Hematopoietic multipotent progenitor cell treated with erythropoietin and hydrocortisone succinate and interleukin-3 and kit ligand, for 8 days (in vitro differentiated cells): ENCODE measurements around the gene CD38.
A peak's percentile ranks its signal among the peaks of the same experiment; 100 is the strongest.
"Not testable (repeated sequence)": the region's sequence is repeated elsewhere in the genome, so short reads cannot be mapped to it uniquely, and the experiment has no call there.

ENCODE experiments used
- DNase-seq: peaks from one replicate; pipeline ENCODE4 v3.0.0-alpha.2; 2015

Gene CD38

GRCh38 chr4:15778289-15779241, at the start of gene CD38:
Gene CD38, plus strand, starts transcription at chr4:15778328. Its CDS starts 87 bp downstream, at chr4:15778415.
- DNase-seq = peak; percentile 34

DNA sequence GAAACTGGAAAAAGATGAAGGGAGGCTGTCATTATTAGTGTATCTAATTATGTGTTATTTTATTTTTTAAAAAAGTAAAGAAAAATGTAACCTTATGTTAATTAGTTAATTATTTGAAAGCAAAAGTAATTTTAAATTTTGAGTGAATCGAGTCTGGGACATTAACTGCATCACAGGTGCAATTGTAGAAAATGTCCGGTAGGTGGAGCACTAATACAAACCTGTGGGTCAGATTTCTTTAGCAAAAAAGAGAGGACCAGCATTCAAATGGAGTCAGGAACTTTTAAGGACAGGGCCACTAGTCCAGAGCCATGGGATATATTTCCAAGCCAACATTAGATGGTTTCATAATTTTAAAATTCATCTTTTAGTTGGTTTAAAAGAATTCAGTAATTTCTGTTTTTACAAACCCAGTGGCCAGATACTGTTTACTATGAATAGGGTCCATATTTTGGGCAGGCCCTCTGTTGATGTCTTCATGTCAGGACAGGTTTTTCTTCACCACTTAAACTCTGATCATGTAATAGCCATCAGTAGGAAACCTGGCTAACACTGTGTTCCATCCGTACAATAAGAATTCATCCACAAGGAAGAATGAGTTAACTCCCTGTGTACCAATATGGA, 48.1 kb upstream of the CD38 start:
- peak; percentile 65 for DNase-seq

- DNase-seq = not testable (repeated sequence)
These were observed 45.1 kb upstream of the CD38 start for GRCh38 chr4:15733061-15733460.

DNA sequence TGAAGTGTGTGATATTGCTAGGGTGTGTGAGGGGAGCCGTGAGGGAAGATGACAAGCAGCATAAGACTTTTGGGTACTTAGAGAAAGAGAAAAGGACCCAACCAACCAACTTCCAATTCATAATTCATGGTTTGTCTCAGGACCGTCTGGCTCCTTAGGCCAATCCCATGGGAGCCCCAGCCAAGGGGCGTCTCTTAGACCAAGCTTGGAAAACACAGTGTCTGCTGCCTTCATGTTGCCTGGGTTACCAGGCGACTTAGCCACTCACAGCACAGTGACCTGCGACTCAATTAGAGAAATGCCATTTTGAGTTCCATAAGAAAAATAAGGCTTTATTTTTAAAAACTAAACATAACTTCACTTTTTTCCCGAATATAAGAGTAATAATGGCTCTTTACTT, 42.6 kb upstream of the CD38 start:
- DNase-seq = no peak

GRCh38 chr4:15736514-15737050, 41.5 kb upstream of the CD38 start:
- DNase-seq = no peak

DNA sequence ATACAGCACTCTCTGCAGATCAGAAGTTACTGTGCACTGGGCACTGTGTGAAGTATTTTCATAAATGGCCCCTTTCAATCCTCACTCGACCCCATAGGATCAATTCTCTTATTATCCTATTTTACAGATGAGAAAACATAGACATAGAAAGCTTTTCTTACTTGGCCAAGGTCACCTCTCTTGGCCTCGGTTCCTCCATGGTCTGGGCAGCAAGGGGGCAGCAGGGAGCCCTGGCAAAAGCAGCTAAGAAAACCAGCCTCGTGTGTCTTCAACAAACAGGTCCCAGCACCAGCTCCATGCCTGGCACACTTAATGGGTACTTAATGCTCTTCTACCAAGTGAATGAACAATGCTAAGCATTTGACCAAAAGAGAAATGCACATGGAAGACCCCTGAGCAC, 40.9 kb upstream of the CD38 start:
- DNase-seq = no peak

DNA sequence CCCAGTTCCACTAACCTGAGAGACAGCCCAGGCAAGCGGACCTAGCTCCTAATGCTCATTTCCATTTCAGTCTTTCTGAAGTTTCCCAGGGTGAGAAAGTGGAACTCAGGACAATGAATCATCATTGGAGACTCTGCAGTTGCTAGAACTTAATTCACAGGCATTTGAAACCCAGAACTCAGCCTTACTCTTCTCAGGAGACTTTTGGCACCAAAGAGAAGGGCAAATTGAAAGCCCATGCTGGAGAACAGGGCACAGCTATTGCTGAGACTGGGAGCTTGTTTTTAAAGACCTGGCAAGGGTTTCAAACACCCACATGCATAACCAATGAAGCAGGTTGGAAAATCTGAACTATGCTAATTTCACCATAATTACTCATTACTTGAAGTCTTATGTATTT, 39.3 kb upstream of the CD38 start:
- no peak for DNase-seq

DNA sequence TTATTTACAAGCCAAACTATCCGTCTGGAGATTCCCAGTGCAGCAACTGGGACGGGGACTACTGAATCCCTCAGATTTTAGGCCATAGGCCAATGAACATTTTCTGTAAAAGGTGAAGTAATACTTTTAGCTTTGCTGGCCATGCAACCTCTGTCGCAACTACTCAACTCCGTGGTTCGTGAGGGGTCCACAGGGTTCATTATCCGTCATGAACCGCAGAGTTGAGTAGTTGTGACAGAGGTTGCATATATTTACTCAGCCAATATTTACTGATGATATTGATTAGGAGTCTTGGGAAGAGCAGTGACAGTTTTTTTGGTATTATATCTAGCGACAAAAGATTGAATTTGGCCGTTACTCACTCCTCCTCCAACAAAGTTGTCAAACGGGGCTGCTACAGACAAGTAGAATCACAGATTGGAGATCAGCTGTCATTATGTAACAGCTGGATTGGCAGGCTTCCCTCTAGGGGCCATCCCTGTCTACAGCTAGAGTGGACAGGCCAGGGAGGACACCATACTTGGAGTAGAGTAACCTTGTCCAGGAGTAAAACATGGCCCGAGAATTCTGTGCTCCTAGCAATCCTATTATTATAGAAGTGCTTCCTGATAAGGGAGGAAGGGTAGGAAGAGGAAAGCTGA, 37.2 kb upstream of the CD38 start:
- DNase-seq = no peak

DNA sequence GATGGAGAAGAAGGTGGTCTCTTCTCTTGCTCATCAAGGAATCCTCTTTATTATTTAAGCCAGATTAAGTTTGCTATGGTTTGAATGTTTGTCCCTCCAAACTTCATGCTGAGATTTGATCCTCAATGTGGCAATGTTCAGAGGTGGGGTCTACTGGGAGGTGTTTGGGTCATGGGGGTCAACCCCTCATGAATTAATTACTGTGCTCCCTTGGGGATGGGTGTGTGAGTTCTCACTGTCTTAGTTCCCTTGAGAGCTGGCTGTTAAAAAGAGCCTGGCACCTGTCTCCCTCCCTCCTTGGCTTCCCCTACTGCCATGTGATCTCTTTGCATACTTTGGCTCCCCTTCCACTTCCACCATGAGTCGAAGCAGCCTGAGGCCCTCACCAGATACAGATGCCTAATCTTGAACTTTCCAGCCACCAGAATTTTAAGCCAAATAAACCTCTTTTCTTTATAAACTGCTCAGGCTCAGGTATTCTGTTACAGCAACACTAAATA, 36.0 kb upstream of the CD38 start:
- no peak for DNase-seq

- no peak for DNase-seq
These were observed 35.5 kb upstream of the CD38 start for GRCh38 chr4:15742637-15743036.

DNA sequence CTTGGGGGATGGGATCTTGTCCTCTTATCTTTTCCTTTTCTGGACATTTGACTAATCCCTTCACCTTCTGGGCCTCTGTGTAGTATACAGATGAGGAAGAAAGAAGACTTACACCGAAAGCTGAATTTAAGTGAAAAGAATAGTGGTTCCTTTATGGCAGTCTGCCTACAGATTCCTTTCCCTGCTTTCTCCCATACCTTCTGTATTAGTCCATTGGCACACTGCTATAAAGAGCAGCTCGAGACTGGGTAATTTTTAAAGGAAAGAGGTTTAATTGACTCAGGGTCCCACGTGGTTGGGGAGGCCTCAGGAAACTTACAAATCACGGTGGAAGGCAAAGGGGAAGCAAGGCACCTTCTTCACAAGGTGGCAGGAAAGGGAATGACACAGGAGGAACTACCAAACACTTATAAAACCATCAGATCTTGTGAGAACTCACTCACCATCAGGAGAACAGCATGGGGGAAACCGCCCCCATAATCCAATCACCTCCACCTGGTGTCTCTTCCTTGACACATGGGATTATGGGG, 34.0 kb upstream of the CD38 start:
- DNase-seq = no peak

GRCh38 chr4:15746110-15746509, 32.0 kb upstream of the CD38 start:
- no peak for DNase-seq

GRCh38 chr4:15749001-15749400, 29.1 kb upstream of the CD38 start:
- DNase-seq = no peak

- DNase-seq = no peak
These were observed 27.0 kb upstream of the CD38 start for GRCh38 chr4:15751153-15751552.

GRCh38 chr4:15753081-15753480, 25.0 kb upstream of the CD38 start:
- no peak for DNase-seq

- no peak for DNase-seq
These were observed 24.3 kb upstream of the CD38 start for GRCh38 chr4:15753786-15754185.

- DNase-seq = no peak
These were observed 23.8 kb upstream of the CD38 start for GRCh38 chr4:15754323-15754722.

DNA sequence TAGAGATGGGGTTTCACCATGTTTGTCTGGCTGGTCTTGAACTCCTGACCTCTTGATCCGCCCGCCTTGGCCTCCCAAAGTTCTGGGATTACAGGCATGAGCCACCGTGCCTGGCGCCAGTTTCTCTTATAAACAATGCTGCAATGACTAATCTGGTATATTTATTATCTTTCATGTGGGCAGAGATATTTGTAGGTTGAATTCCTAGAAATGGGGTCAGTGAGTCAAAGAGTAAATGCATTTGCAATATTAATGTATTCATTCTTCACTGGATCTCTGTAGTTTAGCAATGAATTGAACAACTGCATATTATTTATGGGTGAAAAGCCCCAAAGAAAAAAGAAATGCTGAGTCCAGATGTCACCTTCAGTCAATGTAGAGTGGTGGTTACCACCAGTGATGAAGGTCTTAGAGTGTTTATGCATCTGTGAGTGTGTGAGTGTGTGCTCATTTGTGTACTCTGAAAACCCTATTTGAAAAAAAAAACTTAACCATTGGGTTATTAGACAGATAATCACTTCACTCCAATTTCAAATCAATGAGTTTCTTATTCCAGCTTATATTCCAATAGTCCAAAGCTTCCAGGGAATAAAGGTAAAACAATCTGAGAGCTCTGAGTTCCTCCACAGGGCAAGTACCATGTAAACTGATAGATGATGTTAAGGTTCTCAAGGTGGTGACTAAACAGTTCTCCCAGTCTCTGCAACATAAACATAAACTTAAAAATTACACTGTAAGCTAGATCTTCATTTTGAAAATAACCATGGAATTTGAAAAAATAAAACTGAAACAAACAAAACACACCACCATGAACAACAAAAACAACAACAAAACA, 22.6 kb upstream of the CD38 start:
- no peak for DNase-seq

DNA sequence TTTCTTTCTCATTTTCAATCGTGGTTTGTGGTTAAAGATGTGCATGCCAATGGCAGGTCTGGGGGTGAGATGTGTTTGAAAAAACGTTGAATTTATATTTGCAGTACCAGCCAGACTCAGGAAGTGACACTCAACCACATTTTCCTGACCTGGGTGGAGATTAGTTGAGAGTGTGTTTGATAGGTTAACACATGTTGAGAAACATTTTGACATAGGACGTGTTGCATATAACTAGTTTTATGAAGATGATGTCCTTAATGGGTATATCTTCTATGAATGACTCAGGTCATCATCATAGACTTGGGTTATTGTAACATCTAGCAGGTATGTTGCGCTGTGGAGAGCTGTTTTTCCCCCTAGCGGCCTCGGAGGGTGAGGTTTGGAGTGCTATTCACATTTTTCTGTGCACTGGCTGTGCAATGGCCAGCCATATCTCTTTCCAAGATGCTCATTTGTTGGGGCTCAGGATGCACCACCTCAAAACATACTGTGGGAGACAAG, 21.7 kb upstream of the CD38 start:
- peak; percentile 66 for DNase-seq

DNA sequence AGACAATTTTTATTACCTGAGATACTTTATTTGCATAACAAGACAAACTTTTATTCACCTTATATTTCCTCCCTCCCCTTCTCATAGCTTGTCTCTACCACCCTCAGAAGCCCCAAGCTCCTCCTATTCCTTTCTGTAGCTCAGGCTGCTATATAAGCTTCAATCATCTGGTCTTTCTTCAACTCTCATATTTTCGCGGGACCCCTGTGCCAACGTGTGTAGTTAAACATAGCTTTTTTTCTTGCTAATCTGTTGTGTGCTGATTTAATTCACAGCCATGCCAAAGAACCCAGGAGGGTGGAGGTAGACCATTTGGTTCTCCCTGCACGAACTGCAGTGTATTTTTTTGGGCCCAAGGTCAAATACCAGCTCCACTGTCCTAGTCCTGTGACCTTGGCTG, 21.1 kb upstream of the CD38 start:
- no peak for DNase-seq

GRCh38 chr4:15758294-15758693, 19.8 kb upstream of the CD38 start:
- DNase-seq = no peak

GRCh38 chr4:15762460-15762859, 15.7 kb upstream of the CD38 start:
- DNase-seq = not testable (repeated sequence)
